Sigmoid colon (tissue), 4 donors: ENCODE data around the gene CCSER1.

Source experiments
- CTCF ChIP-seq, 4 experiments: fragments of 450-650 bp in 3 of 4; fragments of 200-600 bp in 1 of 4; IDR thresholded peaks; one replicate each; pipeline ENCODE4 v1.5.1; 2016 to 2019; ENCODE audit warnings: antibody characterized with exemption in 4 of 4, mild to moderate bottlenecking in 3 of 4, moderate library complexity in 2 of 4
- EP300 ChIP-seq, 4 donors: sonication (generic); formaldehyde crosslinking; IDR thresholded peaks; one replicate each; pipeline ENCODE4 v1.6.1; 2017; ENCODE audit warnings: antibody characterized with exemption in 4 of 4
- POLR2A ChIP-seq, 2 donors: fragments of 450-650 bp; IDR thresholded peaks; one replicate each; pipeline ENCODE4 v1.6.1; 2016; ENCODE audit warnings: antibody characterized with exemption in 2 of 2, mild to moderate bottlenecking in 2 of 2, moderate library complexity in 2 of 2

- TF ChIP-seq POLR2A (IDR thresholded peaks at IDR 0.05) (no peak), CTCF (IDR thresholded peaks at IDR 0.05) (no peak), EP300 (IDR thresholded peaks at IDR 0.05) (no peak)
These were observed 475.5 kb downstream of the CCSER1 start for GRCh38 chr4:90602726-90603125.
